HL-60 (cell line): ENCODE measurements around the gene NFE2.
"Not testable (repeated sequence)": the region's sequence is repeated elsewhere in the genome, so short reads cannot be mapped to it uniquely, and the experiment has no call there.

Source experiments
- DNase-seq, 2 experiments: peaks; one replicate each; pipeline ENCODE4 v3.0.0-alpha.2; 2010 to 2020; ENCODE audit warnings: low read depth in 1 of 2, low spot score in 1 of 2
- H3K27ac ChIP-seq: fragments of 250-450 bp; sonication (Bioruptor Pico); replicated peaks from 2 replicates; pipeline ENCODE4 v1.5.1; 2020; ENCODE audit warnings: mild to moderate bottlenecking, moderate library complexity
- H3K27me3 ChIP-seq: fragments of 250-450 bp; sonication (Bioruptor Pico); 2 replicates; pipeline ENCODE4 v1.5.1; 2021; ENCODE audit warnings: mild to moderate bottlenecking, moderate library complexity; ENCODE audit not compliant: insufficient read depth, poor library complexity, severe bottlenecking
- H3K4me3 ChIP-seq: replicated peaks from 2 replicates; pipeline ENCODE4 v1.5.1; 2011; ENCODE audit warnings: mild to moderate bottlenecking, control low read depth, low read length; ENCODE audit not compliant: insufficient read depth
- GABPA ChIP-seq: IDR thresholded peaks from 2 replicates; pipeline ENCODE4 v1.6.1; 2012; ENCODE audit warnings: low read depth
- POLR2AphosphoS5 ChIP-seq: IDR thresholded peaks from 2 replicates; pipeline ENCODE4 v1.6.1; 2012; ENCODE audit warnings: low read depth
- REST ChIP-seq: IDR thresholded peaks from 2 replicates; pipeline ENCODE4 v1.6.1; 2012; ENCODE audit warnings: low read depth; ENCODE audit not compliant: insufficient replicate concordance
- SPI1 ChIP-seq: IDR thresholded peaks from 2 replicates; pipeline ENCODE4 v1.6.1; 2012; ENCODE audit warnings: low read depth, mild to moderate bottlenecking, borderline replicate concordance
- TF ChIP-seq, protein P1 (sequence below): IDR thresholded peaks from one replicate; pipeline ENCODE4 v1.5.1; 2011; ENCODE audit warnings: low read length, control low read depth, inconsistent platforms; ENCODE audit not compliant: insufficient read depth

NFE2 gene

GRCh38 chr12:54285150-54286041 is 15.4 kb downstream of the NFE2 start:
- Histone ChIP-seq H3K27me3 (no peaks in the 10 kb centered on the region), H3K4me3 (no peak overlapping the region; the same call in 1 of the 2 replicates), H3K27ac (peak overlapping the region; percentile 2; the same call in 1 of the 2 replicates)
- no peak for DNase-seq
- no peak for TF ChIP-seq GABPA
- no peak for TF ChIP-seq REST
- TF ChIP-seq SPI1 = no peak

DNA sequence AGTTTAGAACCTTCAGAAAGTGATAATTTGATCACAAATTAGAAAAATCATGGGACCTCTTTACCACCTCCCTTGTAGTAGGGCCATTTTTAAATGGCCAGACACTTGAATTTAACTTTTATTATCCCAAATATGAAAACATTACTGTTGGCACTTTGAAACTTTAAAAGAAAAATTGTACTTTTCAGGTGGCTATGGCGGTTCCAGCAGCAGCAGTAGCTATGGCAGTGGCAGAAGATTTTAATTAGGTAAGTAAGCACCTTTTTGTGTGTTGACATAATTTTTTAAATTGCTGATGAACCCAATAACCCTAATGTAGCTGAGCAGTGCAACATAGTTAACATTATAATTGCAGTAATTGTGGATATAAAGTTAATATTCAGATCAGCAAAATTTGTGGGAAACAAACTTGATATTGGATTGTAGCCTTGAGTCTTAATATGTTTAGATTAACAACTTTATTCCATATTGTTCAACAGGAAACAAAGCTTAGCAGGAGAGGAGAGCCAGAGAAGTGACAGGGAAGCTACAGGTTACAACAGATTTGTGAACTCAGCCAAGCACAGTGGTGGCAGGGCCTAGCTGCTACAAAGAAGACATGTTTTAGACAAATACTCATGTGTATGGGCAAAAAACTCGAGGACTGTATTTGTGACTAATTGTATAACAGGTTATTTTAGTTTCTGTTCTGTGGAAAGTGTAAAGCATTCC is 16.6 kb downstream of the NFE2 start:
- Histone ChIP-seq H3K4me3 (peak overlapping the region; percentile 71), H3K27ac (peak overlapping the region; percentile 99)
- DNase-seq, H3K27me3 ChIP-seq: not testable (repeated sequence)

DNA sequence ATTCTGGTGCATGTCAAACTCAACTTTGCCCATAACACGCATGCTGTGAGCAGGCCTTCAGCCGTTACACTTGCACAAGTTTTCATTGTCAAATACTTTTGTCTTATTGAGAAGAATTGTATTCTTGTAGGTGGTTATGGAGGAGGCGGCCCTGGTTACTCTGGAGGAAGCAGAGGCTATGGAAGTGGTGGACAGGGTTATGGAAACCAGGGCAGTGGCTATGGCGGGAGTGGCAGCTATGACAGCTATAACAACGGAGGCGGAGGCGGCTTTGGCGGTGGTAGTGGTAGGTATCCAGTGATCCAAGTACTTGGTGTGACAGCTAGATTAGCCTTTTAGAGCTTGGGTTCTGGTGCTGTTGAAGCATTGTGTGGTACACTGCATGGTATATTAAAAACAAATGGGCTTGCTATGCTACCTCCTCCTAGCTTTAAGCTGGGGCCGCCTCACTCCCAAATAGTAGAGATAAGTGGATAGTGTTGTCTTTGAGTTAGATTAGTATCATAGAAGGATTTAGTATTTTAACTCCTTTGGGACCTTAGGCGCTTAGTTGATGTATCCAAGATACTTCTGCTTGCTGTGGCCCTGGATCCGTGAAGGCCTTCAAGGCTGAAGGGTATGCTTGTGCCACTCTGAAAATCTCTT is 17.7 kb downstream of the NFE2 start:
- Histone ChIP-seq H3K4me3 (peak overlapping the region; percentile 71), H3K27ac (peak overlapping the region; percentile 99), H3K27me3 (no peaks in the 10 kb centered on the region)
- DNase-seq = peak in 1 of 2 experiments; percentile 31
- TF ChIP-seq POLR2AphosphoS5 = peak; percentile 49; the same call in 1 of the 2 replicates
- TF ChIP-seq REST = no peak
- TF ChIP-seq, protein P1, sequence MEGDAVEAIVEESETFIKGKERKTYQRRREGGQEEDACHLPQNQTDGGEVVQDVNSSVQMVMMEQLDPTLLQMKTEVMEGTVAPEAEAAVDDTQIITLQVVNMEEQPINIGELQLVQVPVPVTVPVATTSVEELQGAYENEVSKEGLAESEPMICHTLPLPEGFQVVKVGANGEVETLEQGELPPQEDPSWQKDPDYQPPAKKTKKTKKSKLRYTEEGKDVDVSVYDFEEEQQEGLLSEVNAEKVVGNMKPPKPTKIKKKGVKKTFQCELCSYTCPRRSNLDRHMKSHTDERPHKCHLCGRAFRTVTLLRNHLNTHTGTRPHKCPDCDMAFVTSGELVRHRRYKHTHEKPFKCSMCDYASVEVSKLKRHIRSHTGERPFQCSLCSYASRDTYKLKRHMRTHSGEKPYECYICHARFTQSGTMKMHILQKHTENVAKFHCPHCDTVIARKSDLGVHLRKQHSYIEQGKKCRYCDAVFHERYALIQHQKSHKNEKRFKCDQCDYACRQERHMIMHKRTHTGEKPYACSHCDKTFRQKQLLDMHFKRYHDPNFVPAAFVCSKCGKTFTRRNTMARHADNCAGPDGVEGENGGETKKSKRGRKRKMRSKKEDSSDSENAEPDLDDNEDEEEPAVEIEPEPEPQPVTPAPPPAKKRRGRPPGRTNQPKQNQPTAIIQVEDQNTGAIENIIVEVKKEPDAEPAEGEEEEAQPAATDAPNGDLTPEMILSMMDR = no peak
- no peak for TF ChIP-seq GABPA

GRCh38 chr12:54281694-54282093 is 19.1 kb downstream of the NFE2 start:
- not testable (repeated sequence) for H3K27me3 ChIP-seq

GRCh38 chr12:54281261-54281638 is 19.6 kb downstream of the NFE2 start:
- not testable (repeated sequence) for DNase-seq, H3K27me3 ChIP-seq
- Histone ChIP-seq H3K27ac (peak overlapping the region; percentile 99), H3K4me3 (peak overlapping the region; percentile 71)

More at GRCh38 chr12:54281694-54282093, 19.1 kb downstream of the NFE2 start:
- H3K4me3 ChIP-seq = peak overlapping the region; percentile 71
- peak overlapping the region; percentile 99 for H3K27ac ChIP-seq
- DNase-seq = not testable (repeated sequence)
